Stimulated activated CD8-positive, alpha-beta memory T cell treated with anti-CD3 and anti-CD28 coated beads, Interleukin-12 subunit alpha, Interleukin-12 subunit beta, amount 100 ng/mL, for 24 hours (primary cell): Measurements from ENCODE around the gene CCDC88B.

Experiments used
- DNase-seq: peaks from one replicate; pipeline ENCODE4 v3.0.0-alpha.2; 2020; ENCODE audit errors: extremely low read depth

Gene CCDC88B

DNA sequence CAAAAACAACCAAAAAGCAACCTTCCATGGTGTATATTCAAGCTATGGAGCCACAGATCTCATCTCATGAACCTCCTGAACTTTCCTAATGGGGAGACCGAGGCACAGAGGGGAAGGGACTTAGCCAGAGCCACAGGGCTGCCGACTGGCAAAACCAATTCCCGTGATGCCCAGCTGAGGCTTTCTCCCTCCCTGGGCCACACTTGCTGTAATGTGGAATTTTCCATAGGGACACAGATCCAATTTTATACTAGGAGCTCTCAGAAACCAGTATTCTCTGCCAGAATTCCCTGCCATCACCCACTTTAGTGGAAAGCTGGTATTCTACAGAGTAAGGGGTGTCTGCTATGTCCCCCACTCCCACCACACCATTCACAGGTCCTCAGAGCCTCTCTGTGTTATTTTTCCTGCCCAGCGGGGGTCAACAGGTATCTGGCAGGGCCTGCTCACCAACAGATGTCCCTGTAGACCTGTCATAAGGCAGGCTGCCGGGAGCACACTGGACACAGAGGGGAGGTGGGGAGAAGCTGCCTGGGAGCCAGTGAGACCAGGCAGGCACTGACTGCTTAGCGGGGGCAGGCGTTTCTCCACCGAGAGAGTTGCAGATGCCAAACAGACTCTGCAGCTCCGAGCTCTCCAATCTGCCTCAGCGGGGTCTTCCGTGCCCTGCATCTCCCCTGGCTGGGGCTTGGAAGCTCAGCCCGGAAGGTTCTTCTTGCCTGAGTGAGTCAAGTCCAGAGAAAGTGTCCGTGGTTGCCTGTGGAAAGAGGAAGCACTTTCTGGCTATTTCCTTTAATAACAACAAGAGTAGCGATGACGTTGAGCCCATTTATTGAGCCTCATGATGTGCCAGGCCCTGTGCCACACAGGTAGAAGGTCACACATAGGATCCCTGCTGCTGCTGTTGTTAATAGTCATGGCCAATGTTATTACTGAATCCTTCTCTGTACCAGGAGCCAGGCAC is 45.3 kb downstream of the CCDC88B start:
- DNase-seq = no peak

GRCh38 chr11:64385945-64386704 is 46.1 kb downstream of the CCDC88B start:
- DNase-seq = no peak

DNA sequence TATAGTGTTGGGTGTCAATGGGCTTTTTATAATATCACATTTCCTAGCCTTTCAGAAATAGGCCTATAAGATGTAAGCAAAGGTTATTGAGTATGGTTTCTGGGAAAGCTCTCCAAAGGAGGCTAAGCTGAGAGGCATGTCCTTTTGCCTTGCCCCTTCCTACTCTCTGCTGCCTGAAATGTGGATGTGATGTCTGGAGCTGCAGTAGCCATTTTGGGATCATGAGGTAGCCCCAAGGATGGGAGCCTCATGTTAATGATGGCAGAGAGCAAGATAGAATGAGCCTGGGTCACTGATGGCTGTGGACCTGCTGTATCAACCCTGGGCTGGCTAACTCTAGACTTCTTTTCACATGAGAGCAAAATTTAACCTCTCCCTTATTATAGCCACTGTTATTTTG is 47.9 kb downstream of the CCDC88B start:
- no peak for DNase-seq

DNA sequence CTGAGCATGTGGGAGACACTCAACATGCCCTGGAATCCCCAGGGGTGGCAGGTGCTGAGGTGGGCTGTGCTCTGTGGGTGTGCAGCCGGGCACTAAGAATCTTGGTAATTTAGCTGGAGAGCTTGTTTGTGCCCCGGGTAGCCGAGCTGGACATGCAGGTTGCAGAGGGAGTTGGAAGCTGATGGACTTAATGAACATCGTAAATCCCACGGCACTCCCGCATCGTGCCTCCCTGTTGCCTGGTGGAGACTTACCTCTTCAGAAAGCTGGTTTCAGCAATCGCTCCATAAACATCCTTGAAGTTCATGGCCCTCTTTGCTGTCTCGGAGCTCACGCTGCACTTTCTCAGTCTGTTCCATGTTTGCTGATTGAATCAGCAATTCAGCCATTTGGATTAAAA is 48.9 kb downstream of the CCDC88B start:
- no peak for DNase-seq

GRCh38 chr11:64389851-64390250 is 49.8 kb downstream of the CCDC88B start:
- no peak for DNase-seq

DNA sequence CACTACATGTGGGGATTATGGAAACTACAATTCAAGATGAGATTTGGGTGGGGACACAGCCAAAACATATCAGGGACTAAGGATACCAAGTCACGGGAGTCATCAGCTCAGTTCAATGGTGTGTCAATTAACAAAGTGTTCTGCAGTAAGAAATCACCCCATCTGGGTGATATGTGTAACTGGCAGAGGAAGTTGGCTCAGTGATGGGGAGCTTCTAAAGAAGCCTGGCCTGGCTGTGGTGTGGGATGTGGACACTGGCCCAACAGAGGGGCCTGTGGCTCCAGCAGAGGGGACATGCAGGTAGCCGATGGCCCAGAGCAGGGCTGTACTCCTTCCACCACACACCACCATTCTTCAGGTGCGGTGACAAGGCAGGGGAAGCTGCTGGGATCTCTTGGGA is 50.6 kb downstream of the CCDC88B start:
- DNase-seq = no peak

GRCh38 chr11:64391839-64392238 is 51.8 kb downstream of the CCDC88B start:
- no peak for DNase-seq

DNA sequence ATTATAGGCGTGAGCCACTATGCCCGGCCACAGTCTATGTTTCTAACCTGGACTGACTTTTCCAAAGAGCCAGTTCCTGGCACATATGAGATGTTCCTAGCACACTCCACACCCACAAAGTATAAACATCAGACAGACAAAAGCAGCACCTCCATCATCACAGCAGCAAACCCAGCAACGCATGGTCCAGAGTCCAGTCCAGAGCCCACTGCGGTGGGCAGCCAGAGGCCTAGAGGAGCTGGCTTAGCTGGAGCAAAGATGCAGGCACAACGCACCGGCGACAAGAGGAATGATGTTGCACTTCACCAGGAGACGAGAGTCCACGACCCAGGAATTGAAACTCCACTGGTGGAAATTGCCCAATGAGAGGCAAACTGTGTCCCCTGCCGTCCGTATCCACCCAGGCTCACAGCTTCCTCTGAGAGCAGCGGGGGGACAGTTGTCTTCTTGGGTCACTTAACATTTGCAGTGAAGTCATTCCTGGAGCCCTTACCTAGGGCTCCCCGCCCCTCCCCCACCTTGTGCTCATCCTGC is 55.6 kb downstream of the CCDC88B start:
- no peak for DNase-seq

DNA sequence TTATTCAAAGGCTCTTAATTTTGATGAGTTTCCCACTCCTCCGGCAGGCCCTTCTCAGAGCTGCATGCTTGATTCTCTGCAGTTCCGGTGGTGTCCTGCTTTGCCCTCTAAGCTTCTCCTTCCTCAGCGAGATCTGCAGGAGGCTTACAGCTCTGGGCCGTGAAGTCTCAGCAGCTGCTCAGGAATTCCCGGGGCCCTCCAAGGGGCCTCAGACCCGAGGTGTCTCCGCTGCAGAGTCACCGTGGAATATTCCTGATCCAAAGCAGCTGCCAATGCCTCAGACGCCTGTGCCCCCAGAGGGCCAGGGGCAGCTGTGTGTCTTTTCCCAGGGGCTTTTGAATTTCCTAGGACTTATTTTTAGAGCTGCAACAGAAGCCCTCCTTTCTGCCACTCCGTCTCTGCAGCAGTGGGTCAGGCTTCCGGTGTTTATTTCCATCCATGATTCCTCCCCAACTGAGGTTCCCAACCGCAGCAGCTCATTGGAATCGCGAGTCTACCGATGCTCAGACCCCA is 56.1 kb downstream of the CCDC88B start:
- DNase-seq = no peak

DNA sequence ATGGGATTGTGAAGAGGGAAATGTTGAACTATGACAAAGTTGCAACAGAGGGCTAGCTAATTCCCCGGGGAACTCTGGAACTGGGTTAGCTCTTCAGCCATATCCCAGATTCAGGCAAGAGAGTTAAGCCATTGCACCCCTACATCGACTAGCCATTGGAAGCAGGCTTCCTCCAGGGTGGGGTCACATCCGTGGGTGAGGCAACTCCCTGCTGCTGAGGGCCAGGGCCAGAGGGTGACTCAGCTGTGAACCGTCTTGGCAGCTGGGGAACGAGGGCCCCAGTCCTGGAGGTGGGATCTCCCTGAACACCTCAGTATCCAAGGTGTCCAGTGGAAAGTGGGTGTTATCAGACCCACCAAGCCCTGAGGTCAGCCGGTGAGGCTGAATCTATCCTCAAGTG is 60.1 kb downstream of the CCDC88B start:
- DNase-seq = no peak

DNA sequence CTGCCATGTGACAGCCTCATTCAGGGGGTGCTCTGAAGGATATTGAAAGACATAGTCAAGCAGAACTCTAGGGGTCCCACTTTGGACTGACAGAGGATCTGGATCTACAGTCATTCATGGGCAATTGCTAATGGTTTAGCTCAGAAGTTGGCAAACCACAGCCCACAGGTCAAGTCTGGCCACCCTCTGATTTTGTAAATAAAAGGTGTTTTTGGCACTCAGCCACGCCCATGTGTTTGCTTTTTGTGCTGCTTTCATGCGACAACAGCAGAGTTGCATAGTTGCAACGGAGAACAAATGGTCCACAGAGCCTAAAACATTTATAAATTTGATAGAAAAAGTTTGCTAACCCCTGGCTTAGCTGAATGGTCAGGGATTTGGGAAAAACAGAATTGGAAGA is 60.7 kb downstream of the CCDC88B start:
- DNase-seq = no peak

GRCh38 chr11:64401775-64402174 is 61.8 kb downstream of the CCDC88B start:
- no peak for DNase-seq

DNA sequence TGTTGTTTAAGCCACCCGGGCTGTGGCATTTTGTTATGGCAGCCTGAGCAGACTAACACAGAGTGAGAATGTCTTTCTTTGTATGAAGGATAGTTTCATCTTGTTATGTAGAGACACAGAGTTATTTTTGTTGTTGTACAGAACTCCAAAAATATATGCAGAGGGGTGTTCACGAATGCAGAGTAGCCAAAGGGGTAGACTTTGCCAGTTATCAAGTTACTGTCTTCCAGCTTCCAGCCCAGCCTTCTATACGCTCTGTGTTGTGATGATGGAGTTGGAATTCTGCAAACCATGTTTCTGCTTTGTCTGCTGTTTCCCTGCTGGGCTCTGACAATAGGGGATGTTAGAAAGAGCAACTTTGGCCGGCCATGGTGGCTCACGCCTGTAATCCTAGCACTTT is 63.1 kb downstream of the CCDC88B start:
- DNase-seq = no peak

GRCh38 chr11:64406221-64406946 is 66.4 kb downstream of the CCDC88B start:
- DNase-seq = no peak
